MG63 (cell line): Measurements from ENCODE around the gene NDUFAF8. TPM values are rescaled to one million over a fixed set of nuclear protein-coding genes. Genes with fewer than 3 reads are reported as not detected.

ENCODE experiments used
- DNase-seq: peaks from one replicate; pipeline ENCODE4 v3.0.0-alpha.2; 2020
- H3K27me3 ChIP-seq: fragments of 250-450 bp; sonication (Bioruptor Pico); 2 replicates; pipeline ENCODE4 v1.5.1; 2020; ENCODE audit warnings: mild to moderate bottlenecking, moderate library complexity
- H3K36me3 ChIP-seq: fragments of 250-450 bp; sonication (Bioruptor Pico); 2 replicates; pipeline ENCODE4 v1.5.1; 2020; ENCODE audit warnings: mild to moderate bottlenecking, moderate library complexity
- H3K4me3 ChIP-seq: fragments of 250-450 bp; sonication (Bioruptor Pico); 2 replicates; pipeline ENCODE4 v1.5.1; 2020; ENCODE audit warnings: mild to moderate bottlenecking, moderate library complexity
- H3K9me3 ChIP-seq: fragments of 250-450 bp; sonication (Bioruptor Pico); 2 replicates; pipeline ENCODE4 v1.5.1; 2020; ENCODE audit warnings: mild to moderate bottlenecking, moderate library complexity
- total RNA-seq: library from RNA; depleted of rRNA; stranded (reverse); fragments of >200 nt; shearing (Covaris generic); gene quantifications from 2 replicates; pipeline ENCODE4 v1.2.3, GENCODE V29; 2014; ENCODE audit warnings: low replicate concordance

The NDUFAF8 gene
- total RNA-seq, 1 experiment from 2014 or later: 63.1 TPM

GRCh38 chr17:81267390-81268067 is 28.4 kb downstream of the NDUFAF8 start:
- H3K9me3 ChIP-seq: no peaks in the 10 kb centered on the region
- peaks cover 64% of the 10 kb centered on the region for H3K36me3 ChIP-seq
- DNase-seq: no peak
- no peaks in the 10 kb centered on the region for H3K27me3 ChIP-seq
- H3K4me3 ChIP-seq: no peak overlapping the region

GRCh38 chr17:81270279-81270678 is 31.2 kb downstream of the NDUFAF8 start:
- H3K36me3 ChIP-seq: peaks cover 75% of the 10 kb centered on the region

GRCh38 chr17:81271226-81271625 is 32.1 kb downstream of the NDUFAF8 start:
- no peak for DNase-seq
- H3K27me3 ChIP-seq: no peaks in the 10 kb centered on the region
- H3K9me3 ChIP-seq: no peaks in the 10 kb centered on the region
- peaks cover 72% of the 10 kb centered on the region for H3K36me3 ChIP-seq
- no peak overlapping the region for H3K4me3 ChIP-seq

More at GRCh38 chr17:81270279-81270678, 31.2 kb downstream of the NDUFAF8 start:
- Histone ChIP-seq H3K4me3 (no peak overlapping the region), H3K27me3 (no peaks in the 10 kb centered on the region), H3K9me3 (no peaks in the 10 kb centered on the region)
- no peak for DNase-seq

- H3K36me3 ChIP-seq: peaks cover 67% of the 10 kb centered on the region
- DNase-seq: no peak
These were observed 33.5 kb downstream of the NDUFAF8 start for GRCh38 chr17:81272616-81273015.

GRCh38 chr17:81273698-81274470 is 34.8 kb downstream of the NDUFAF8 start:
- Histone ChIP-seq H3K27me3 (no peaks in the 10 kb centered on the region), H3K9me3 (no peaks in the 10 kb centered on the region), H3K4me3 (no peak overlapping the region), H3K36me3 (peaks cover 59% of the 10 kb centered on the region)
- no peak for DNase-seq

More at GRCh38 chr17:81272616-81273015, 33.5 kb downstream of the NDUFAF8 start:
- no peaks in the 10 kb centered on the region for H3K9me3 ChIP-seq
- no peaks in the 10 kb centered on the region for H3K27me3 ChIP-seq
- H3K4me3 ChIP-seq: no peak overlapping the region

GRCh38 chr17:81274471-81274855 is 35.3 kb downstream of the NDUFAF8 start:
- H3K27me3 ChIP-seq: no peaks in the 10 kb centered on the region
- H3K4me3 ChIP-seq: no peak overlapping the region
- no peaks in the 10 kb centered on the region for H3K9me3 ChIP-seq
- DNase-seq: no peak
- peaks cover 59% of the 10 kb centered on the region for H3K36me3 ChIP-seq

GRCh38 chr17:81276781-81277180 is 37.7 kb downstream of the NDUFAF8 start:
- Histone ChIP-seq H3K27me3 (no peaks in the 10 kb centered on the region), H3K4me3 (no peak overlapping the region), H3K36me3 (peaks cover 47% of the 10 kb centered on the region), H3K9me3 (no peaks in the 10 kb centered on the region)
- no peak for DNase-seq

- no peaks in the 10 kb centered on the region for H3K27me3 ChIP-seq
- no peaks in the 10 kb centered on the region for H3K9me3 ChIP-seq
- H3K36me3 ChIP-seq: peaks cover 47% of the 10 kb centered on the region
- no peak overlapping the region for H3K4me3 ChIP-seq
- DNase-seq: no peak
These were observed 38.3 kb downstream of the NDUFAF8 start for GRCh38 chr17:81277421-81277820.

GRCh38 chr17:81277946-81278693 is 39.0 kb downstream of the NDUFAF8 start:
- Histone ChIP-seq H3K9me3 (no peaks in the 10 kb centered on the region), H3K27me3 (no peaks in the 10 kb centered on the region), H3K4me3 (no peak overlapping the region), H3K36me3 (peaks cover 46% of the 10 kb centered on the region)
- DNase-seq: no peak

GRCh38 chr17:81278831-81279230 is 39.7 kb downstream of the NDUFAF8 start:
- H3K9me3 ChIP-seq: no peaks in the 10 kb centered on the region
- H3K4me3 ChIP-seq: no peak overlapping the region
- DNase-seq: no peak
- peaks cover 42% of the 10 kb centered on the region for H3K36me3 ChIP-seq
- H3K27me3 ChIP-seq: no peaks in the 10 kb centered on the region

- Histone ChIP-seq H3K36me3 (peaks cover 43% of the 10 kb centered on the region), H3K27me3 (no peaks in the 10 kb centered on the region), H3K4me3 (no peak overlapping the region), H3K9me3 (no peaks in the 10 kb centered on the region)
- DNase-seq: no peak
These were observed 40.5 kb downstream of the NDUFAF8 start for GRCh38 chr17:81279278-81280275.

GRCh38 chr17:81280571-81280970 is 41.5 kb downstream of the NDUFAF8 start:
- H3K4me3 ChIP-seq: no peak overlapping the region
- DNase-seq: no peak
- H3K36me3 ChIP-seq: peaks cover 35% of the 10 kb centered on the region
- no peaks in the 10 kb centered on the region for H3K27me3 ChIP-seq
- H3K9me3 ChIP-seq: no peaks in the 10 kb centered on the region

GRCh38 chr17:81282141-81282540 is 43.0 kb downstream of the NDUFAF8 start:
- no peak for DNase-seq
- Histone ChIP-seq H3K9me3 (no peaks in the 10 kb centered on the region), H3K27me3 (no peaks in the 10 kb centered on the region), H3K4me3 (no peak overlapping the region), H3K36me3 (peaks cover 35% of the 10 kb centered on the region)

GRCh38 chr17:81282876-81283275 is 43.8 kb downstream of the NDUFAF8 start:
- no peak for DNase-seq
- Histone ChIP-seq H3K4me3 (no peak overlapping the region), H3K36me3 (peaks cover 35% of the 10 kb centered on the region), H3K27me3 (no peaks in the 10 kb centered on the region), H3K9me3 (no peaks in the 10 kb centered on the region)

GRCh38 chr17:81285179-81285878 is 46.2 kb downstream of the NDUFAF8 start:
- DNase-seq: no peak
- no peaks in the 10 kb centered on the region for H3K9me3 ChIP-seq
- H3K27me3 ChIP-seq: no peaks in the 10 kb centered on the region
- no peak overlapping the region for H3K4me3 ChIP-seq
- peaks cover 42% of the 10 kb centered on the region for H3K36me3 ChIP-seq

- Histone ChIP-seq H3K27me3 (no peaks in the 10 kb centered on the region), H3K36me3 (peaks cover 43% of the 10 kb centered on the region), H3K9me3 (no peaks in the 10 kb centered on the region), H3K4me3 (no peak overlapping the region)
- DNase-seq: no peak
These were observed 46.8 kb downstream of the NDUFAF8 start for GRCh38 chr17:81285894-81286293.
